Endothelial cell of umbilical vein (primary cell): ENCODE measurements around the gene ANKRD31. TPM values are rescaled to one million over a fixed set of nuclear protein-coding genes. Genes with fewer than 3 reads are reported as not detected.

ENCODE experiments used
- BruUV-seq: library from RNA; stranded (reverse); fragments of 400-500 nt; replicated peaks from 2 replicates; lab custom pipeline; 2021; lab: Mats Ljungman, UMichigan
- CTCF ChIA-PET: fragments of 300-600, 350-600 bp; sonication (Branson Sonifier 250); formaldehyde crosslinking; loops from one replicate; lab custom pipeline; 2021; ENCODE audit warnings: antibody characterized with exemption, inconsistent platforms; lab: Charles Lee
- POLR2A ChIA-PET: fragments of 300-600, 350-600 bp; sonication (Branson Sonifier 250); formaldehyde crosslinking; loops from one replicate; lab custom pipeline; 2021; ENCODE audit warnings: antibody characterized with exemption, inconsistent platforms; lab: Charles Lee
- DNase-seq: peaks from one replicate; pipeline ENCODE4 v3.0.0-alpha.2; 2011; ENCODE audit warnings: low read depth, low spot score
- FAIRE-seq: peaks from 2 replicates; lab custom pipeline; 2011; peaks lifted over from hg19 to GRCh38; lab: Jason Lieb, UNC
- H2AFZ ChIP-seq: 2 replicates; pipeline ENCODE4 v1.6.0; 2012; ENCODE audit warnings: low read depth, low read length, control low read depth, inconsistent platforms
- H3K27ac ChIP-seq: 2 replicates; pipeline ENCODE4 v1.5.1; 2011; ENCODE audit warnings: low read depth, mild to moderate bottlenecking, control low read depth, low read length, moderate library complexity; ENCODE audit not compliant: insufficient read depth
- H3K27me3 ChIP-seq, 2 experiments: 2 replicates each; pipeline versions ENCODE4 v1.6.0 to v1.6.1; 2011; ENCODE audit warnings: low read length in 2 of 2, mixed read lengths in 1 of 2; ENCODE audit not compliant: control insufficient read depth in 2 of 2, insufficient read depth in 2 of 2
- H3K36me3 ChIP-seq, 2 experiments: 2 replicates in 1 of 2; 3 replicates in 1 of 2; pipeline ENCODE4 v1.5.1; 2011; ENCODE audit warnings: low read length in 2 of 2, mild to moderate bottlenecking in 1 of 2, moderate library complexity in 1 of 2; ENCODE audit not compliant: control insufficient read depth in 2 of 2, insufficient read depth in 2 of 2; ENCODE audit errors: extremely low read depth in 1 of 2
- H3K4me1 ChIP-seq: 3 replicates; pipeline ENCODE4 v1.5.1; 2011; ENCODE audit warnings: mild to moderate bottlenecking, low read length; ENCODE audit not compliant: control insufficient read depth, insufficient read depth; ENCODE audit errors: extremely low read depth
- H3K4me2 ChIP-seq: 2 replicates; pipeline ENCODE4 v1.6.1; 2011; ENCODE audit warnings: low read length, control low read depth, mixed read lengths; ENCODE audit not compliant: insufficient read depth
- H3K4me3 ChIP-seq, 3 experiments: fragments of 200-600 bp in 1 of 3; sonication (generic), shearing (Covaris generic) in 1 of 3; replicated peaks in 1 of 3; 2 replicates each; pipeline ENCODE4 v1.5.1; 2011 to 2016; ENCODE audit warnings: control low read depth in 3 of 3, low read length in 3 of 3, mild to moderate bottlenecking in 2 of 3, inconsistent platforms in 1 of 3, low read depth in 1 of 3, moderate library complexity in 1 of 3; ENCODE audit not compliant: insufficient read depth in 1 of 3
- H3K79me2 ChIP-seq: 2 replicates; pipeline ENCODE4 v1.6.0; 2012; ENCODE audit warnings: low read length, inconsistent platforms; ENCODE audit not compliant: control insufficient read depth, insufficient read depth
- H3K9ac ChIP-seq: replicated peaks from 2 replicates; pipeline ENCODE3; 2011; ENCODE audit warnings: low read length, control low read depth; ENCODE audit not compliant: insufficient read depth; ENCODE audit errors: extremely low read depth
- H3K9me1 ChIP-seq: replicated peaks from 3 replicates; pipeline ENCODE4 v1.6.0; 2011; ENCODE audit warnings: mild to moderate bottlenecking, low read length; ENCODE audit not compliant: control insufficient read depth, insufficient read depth; ENCODE audit errors: extremely low read depth
- H3K9me3 ChIP-seq: replicated peaks from 2 replicates; pipeline ENCODE4 v1.5.1; 2012; ENCODE audit warnings: low read length, inconsistent platforms; ENCODE audit not compliant: control insufficient read depth, insufficient read depth
- H4K20me1 ChIP-seq: replicated peaks from 2 replicates; pipeline ENCODE3; 2011; ENCODE audit warnings: mild to moderate bottlenecking, low read length; ENCODE audit not compliant: control insufficient read depth, insufficient read depth; ENCODE audit errors: extremely low read depth
- EZH2 ChIP-seq: IDR thresholded peaks from 2 replicates; pipeline ENCODE4 v1.6.1; 2012; ENCODE audit warnings: borderline replicate concordance, low read depth, mild to moderate bottlenecking, moderate library complexity, low read length, inconsistent platforms; ENCODE audit not compliant: severe bottlenecking
- FOS ChIP-seq: IDR thresholded peaks from 2 replicates; pipeline ENCODE4 v1.6.1; 2011; ENCODE audit warnings: mild to moderate bottlenecking, low read length, moderate library complexity, borderline replicate concordance; ENCODE audit not compliant: insufficient read depth
- GATA2 ChIP-seq: IDR thresholded peaks from 2 replicates; pipeline ENCODE4 v1.7.0; 2011; ENCODE audit warnings: low read depth, mild to moderate bottlenecking, moderate library complexity, mixed read lengths, low read length; ENCODE audit not compliant: insufficient read length, insufficient read depth
- JUN ChIP-seq: IDR thresholded peaks from 2 replicates; pipeline ENCODE4 v1.6.1; 2011; ENCODE audit warnings: borderline replicate concordance, low read depth; ENCODE audit not compliant: insufficient read length, insufficient read depth
- MYC ChIP-seq: IDR thresholded peaks from one replicate; pipeline ENCODE4 v1.6.1; 2011; ENCODE audit warnings: mild to moderate bottlenecking, low read depth, low read length
- POLR2A ChIP-seq: IDR thresholded peaks from 2 replicates; pipeline ENCODE4 v1.6.1; 2012; ENCODE audit warnings: low read depth, mild to moderate bottlenecking, control low read depth, low read length
- POLR2AphosphoS5 ChIP-seq: IDR thresholded peaks from 2 replicates; pipeline ENCODE4 v1.6.1; 2012; ENCODE audit warnings: low read depth, mild to moderate bottlenecking, control low read depth, low read length, moderate library complexity; ENCODE audit not compliant: insufficient read depth
- dilution Hi-C: fragments of 300-500 bp; cut with MboI; formaldehyde crosslinking; loops from one replicate; pipeline ENCODE4 v1.15.0; 2019; ENCODE audit warnings: low sequenced_read_pairs; ENCODE audit not compliant: extremely low pct_ligation_motif_present
- intact Hi-C: fragments of 100-400 bp; cut with micrococcal nuclease; formaldehyde crosslinking; loops from one replicate; pipeline ENCODE4 v1.10.0; 2022
- polyA plus RNA-seq, 4 experiments: library from polyadenylated mRNA; depleted of rRNA in 3 of 4; stranded (reverse) in 3 of 4; unstranded in 1 of 4; fragments of >200 nt; gene quantifications; 2 replicates each; pipeline versions ENCODE4 v1.2.1 to v1.2.3, GENCODE V29; 2011 to 2012; ENCODE audit warnings: missing spikeins in 1 of 4
- total RNA-seq: library from RNA; stranded (reverse); gene quantifications from 2 replicates; pipeline ENCODE4 v1.2.3, GENCODE V29; 2021
- TF ChIP-seq, protein P1 (sequence below), 2 donors: IDR thresholded peaks; 1 replicate in 1 of 2; 2 replicates in 1 of 2; pipeline ENCODE4 v1.5.1; 2011; ENCODE audit warnings: low read length in 2 of 2, mild to moderate bottlenecking in 2 of 2, moderate library complexity in 2 of 2, control low read depth in 1 of 2, inconsistent platforms in 1 of 2, low read depth in 1 of 2; ENCODE audit not compliant: insufficient read depth in 1 of 2; ENCODE audit errors: extremely low read depth in 1 of 2
- TF ChIP-seq, protein P2 (sequence below): IDR thresholded peaks from 2 replicates; pipeline ENCODE4 v1.6.1; 2011; ENCODE audit not compliant: insufficient read depth, insufficient read length

Gene ANKRD31
- total and polyA plus RNA-seq, 2 donors (not counting 3 experiments of a cell fraction or from before 2014, with no cell fraction given): not detected

DNA sequence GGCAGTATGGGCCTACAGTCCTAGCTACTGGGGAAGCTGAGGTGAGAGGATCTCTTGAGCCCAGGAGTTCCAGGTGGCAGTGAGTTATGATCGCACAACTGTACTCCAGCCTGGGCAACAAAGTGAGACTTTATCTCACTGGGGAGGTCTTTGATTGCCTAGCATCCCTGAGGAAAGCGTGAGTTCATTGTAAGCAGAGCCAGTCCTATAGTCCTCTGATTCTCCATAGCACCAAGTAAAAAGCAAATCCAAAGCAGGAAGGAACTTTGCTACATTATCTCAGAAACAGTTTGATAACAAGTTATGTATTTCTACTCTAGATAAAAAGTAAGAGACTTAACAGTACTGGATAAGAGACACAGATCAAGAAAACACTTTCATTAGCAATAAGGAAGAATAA, 37.6 kb downstream of the ANKRD31 start:
- Histone ChIP-seq H3K27me3 (peaks cover 0 to 2% of the 10 kb centered on the region in 2 experiments), H4K20me1 (no peaks in the 10 kb centered on the region), H3K9me1 (no peaks in the 10 kb centered on the region), H3K36me3 (no peaks in the 10 kb centered on the region), H3K9me3 (no peaks in the 10 kb centered on the region), H3K79me2 (no peaks in the 10 kb centered on the region), H2AFZ (no peak overlapping the region), H3K9ac (no peak overlapping the region), H3K27ac (no peak overlapping the region), H3K4me2 (no peak overlapping the region), H3K4me1 (no peaks in the 10 kb centered on the region), H3K4me3 (no peak overlapping the region)
- no peak for DNase-seq
- dilution Hi-C loops (no loop called here), intact Hi-C loops (no loop called here)
- BruUV-seq: no TSS peak
- no peak for FAIRE-seq
- ChIA-PET CTCF (interaction anchor here (1.4 kb wide), 1 partner anchor 976 kb away, joined by 6 read pairs; no protein-coding TSS in a partner anchor), POLR2A (no interaction called here)
- TF ChIP-seq POLR2AphosphoS5: no peak
- TF ChIP-seq GATA2: no peak
- TF ChIP-seq POLR2A: no peak
- TF ChIP-seq, protein P1, sequence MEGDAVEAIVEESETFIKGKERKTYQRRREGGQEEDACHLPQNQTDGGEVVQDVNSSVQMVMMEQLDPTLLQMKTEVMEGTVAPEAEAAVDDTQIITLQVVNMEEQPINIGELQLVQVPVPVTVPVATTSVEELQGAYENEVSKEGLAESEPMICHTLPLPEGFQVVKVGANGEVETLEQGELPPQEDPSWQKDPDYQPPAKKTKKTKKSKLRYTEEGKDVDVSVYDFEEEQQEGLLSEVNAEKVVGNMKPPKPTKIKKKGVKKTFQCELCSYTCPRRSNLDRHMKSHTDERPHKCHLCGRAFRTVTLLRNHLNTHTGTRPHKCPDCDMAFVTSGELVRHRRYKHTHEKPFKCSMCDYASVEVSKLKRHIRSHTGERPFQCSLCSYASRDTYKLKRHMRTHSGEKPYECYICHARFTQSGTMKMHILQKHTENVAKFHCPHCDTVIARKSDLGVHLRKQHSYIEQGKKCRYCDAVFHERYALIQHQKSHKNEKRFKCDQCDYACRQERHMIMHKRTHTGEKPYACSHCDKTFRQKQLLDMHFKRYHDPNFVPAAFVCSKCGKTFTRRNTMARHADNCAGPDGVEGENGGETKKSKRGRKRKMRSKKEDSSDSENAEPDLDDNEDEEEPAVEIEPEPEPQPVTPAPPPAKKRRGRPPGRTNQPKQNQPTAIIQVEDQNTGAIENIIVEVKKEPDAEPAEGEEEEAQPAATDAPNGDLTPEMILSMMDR (IDR thresholded peaks at IDR 0.05; ENCODE audit: extremely low read depth in 1 of 2, insufficient read depth in 1 of 2, low read depth in 1 of 2, low read length in 2 of 2): no peak
- TF ChIP-seq, protein P2, sequence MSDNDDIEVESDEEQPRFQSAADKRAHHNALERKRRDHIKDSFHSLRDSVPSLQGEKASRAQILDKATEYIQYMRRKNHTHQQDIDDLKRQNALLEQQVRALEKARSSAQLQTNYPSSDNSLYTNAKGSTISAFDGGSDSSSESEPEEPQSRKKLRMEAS: no peak
- TF ChIP-seq FOS: no peak
- no peak for TF ChIP-seq EZH2
- TF ChIP-seq JUN: no peak
- no peak for TF ChIP-seq MYC
